Ovary (tissue), 9 donors: ENCODE results near the gene ACBD4. TPM values are rescaled to one million over a fixed set of nuclear protein-coding genes. Genes with fewer than 3 reads are reported as not detected.
A peak's percentile ranks its signal among the peaks of the same experiment; 100 is the strongest.

Source experiments
- DNase-seq, 5 donors: peaks; one replicate each; pipeline ENCODE4 v3.0.0-alpha.2; 2019 to 2020
- H3K27ac ChIP-seq, 2 donors: fragments of 200-600 bp; one replicate each; pipeline versions ENCODE4 v1.5.1 to v1.8.0; 2019 to 2022
- H3K27me3 ChIP-seq: fragments of 200-600 bp; one replicate; pipeline ENCODE4 v1.8.0; 2022
- H3K36me3 ChIP-seq: fragments of 200-600 bp; sonication (generic); one replicate; pipeline ENCODE4 v1.5.1; 2019
- H3K4me1 ChIP-seq: one replicate; pipeline ENCODE4 v1.8.1; 2013; ENCODE audit warnings: mild to moderate bottlenecking, moderate library complexity; ENCODE audit not compliant: insufficient read depth
- H3K4me3 ChIP-seq: fragments of 200-600 bp; sonication (generic); one replicate; pipeline ENCODE4 v1.5.1; 2017
- H3K9me3 ChIP-seq, 2 donors: fragments of 200-600 bp in 1 of 2; sonication (generic) in 1 of 2; one replicate each; pipeline versions ENCODE4 v1.5.1 to v1.8.1; 2013 to 2019; ENCODE audit warnings: mild to moderate bottlenecking in 1 of 2, moderate library complexity in 1 of 2
- EP300 ChIP-seq: sonication (generic); formaldehyde crosslinking; IDR thresholded peaks from one replicate; pipeline ENCODE4 v1.6.1; 2017; ENCODE audit warnings: antibody characterized with exemption
- POLR2A ChIP-seq: fragments of 450-650 bp; IDR thresholded peaks from one replicate; pipeline ENCODE4 v1.6.1; 2017; ENCODE audit warnings: antibody characterized with exemption, mild to moderate bottlenecking, moderate library complexity
- WGBS, 3 donors: extraction: QIAGEN DNeasy Blood & Tissue Kit in 1 of 3; methylation state at CpG; one replicate each; pipeline versions ENCODE4 v1.1.5 to v1.1.7; 2013 to 2017; 5-methylcytosine and 5-hydroxymethylcytosine counted together
- intact Hi-C, 4 donors: fragments of 100-400 bp; cut with DNase I; formaldehyde crosslinking; loops; one replicate each; pipeline versions ENCODE4 v1.11.0 to v1.15.1; 2022 to 2023
- polyA plus RNA-seq, 2 donors: library from polyadenylated mRNA; stranded (reverse); fragments of 200-250 nt in 1 of 2; fragments of 350-450 nt in 1 of 2; fragmentation: Illumina TruSeq in 1 of 2; extraction: RNeasy Lipid Tissue Mini Kit (QIAGEN cat#74804) in 1 of 2; gene quantifications; one replicate each; pipeline ENCODE4 v1.2.3, GENCODE V29; 2013 to 2014
- total RNA-seq, 7 donors: library from RNA; depleted of rRNA in 2 of 7; stranded (reverse); fragments of >200 nt in 2 of 7; fragmentation: NEBNext Ultra II Directional in 3 of 7; extraction: Animal tissue kit (Norgen Biotek cat#: 25700) in 3 of 7; gene quantifications; one replicate each; pipeline versions ENCODE4 v1.1.0 to v1.2.4, GENCODE V29; 2016 to 2023
- TF ChIP-seq, protein P1 (sequence below), 3 donors: fragments of 450-650 bp in 2 of 3; fragments of 200-600 bp in 1 of 3; IDR thresholded peaks; one replicate each; pipeline versions ENCODE4 v1.5.1 to v1.8.0; 2016 to 2022; ENCODE audit warnings: antibody characterized with exemption in 3 of 3, mild to moderate bottlenecking in 1 of 3
- donor health status: DM: no; HTN: no; CAD: no; lungs with moderate emphysema.
- donor health status: DM: no; HTN: no; CAD: no.
- donor health status: Bipolar disorder and iron deficiency.
- donor health status: DM: yes; HTN: yes; CAD: no.
- donor health status: DM: no; HTN: no; CAD: no.
- donor health status: DM: yes; HTN: yes; CAD: no.

Gene ACBD4
- total and polyA plus RNA-seq, 9 donors = 11.0 to 24.5 (median 18.5) TPM

DNA sequence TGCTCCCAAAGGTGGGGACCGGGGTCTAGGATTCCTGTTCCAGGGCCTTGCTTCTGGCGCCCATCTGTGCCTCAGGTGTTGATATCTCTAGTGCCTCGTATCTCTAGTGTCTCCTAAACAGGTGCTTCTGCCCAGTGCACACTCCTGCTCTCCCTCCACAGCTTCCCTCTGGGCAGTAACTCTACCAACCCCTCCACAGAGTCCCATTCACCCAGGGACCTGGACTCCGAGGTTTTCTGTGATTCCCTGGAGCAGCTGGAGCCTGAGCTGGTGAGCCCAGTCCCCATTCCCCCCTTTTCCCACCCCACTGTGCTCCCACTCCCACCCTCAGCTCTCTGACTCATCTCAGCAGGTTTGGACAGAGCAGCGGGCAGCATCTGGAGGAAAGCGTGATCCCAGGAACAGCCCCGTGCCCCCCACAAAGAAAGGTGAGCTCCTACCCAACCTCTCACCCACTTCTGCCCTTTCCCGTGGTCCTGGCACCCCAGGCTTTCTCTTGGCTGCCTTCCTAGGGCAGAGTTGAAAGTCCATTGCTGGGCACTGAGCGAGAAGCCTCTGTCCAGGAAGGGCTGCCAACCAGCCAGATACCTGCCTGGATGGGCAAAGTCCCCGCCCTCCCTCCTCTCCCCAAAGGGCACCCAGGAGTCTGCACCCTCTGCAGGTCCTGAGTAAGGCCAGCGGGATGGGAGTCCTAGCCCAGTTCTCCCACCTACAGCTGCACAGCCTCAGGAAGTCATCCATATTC lies 2.2 kb downstream of the ACBD4 start:
- H3K9me3 ChIP-seq = no peaks in the 10 kb centered on the region
- no peak overlapping the region for H3K4me3 ChIP-seq
- no peak overlapping the region for H3K27ac ChIP-seq
- TF ChIP-seq, protein P1, sequence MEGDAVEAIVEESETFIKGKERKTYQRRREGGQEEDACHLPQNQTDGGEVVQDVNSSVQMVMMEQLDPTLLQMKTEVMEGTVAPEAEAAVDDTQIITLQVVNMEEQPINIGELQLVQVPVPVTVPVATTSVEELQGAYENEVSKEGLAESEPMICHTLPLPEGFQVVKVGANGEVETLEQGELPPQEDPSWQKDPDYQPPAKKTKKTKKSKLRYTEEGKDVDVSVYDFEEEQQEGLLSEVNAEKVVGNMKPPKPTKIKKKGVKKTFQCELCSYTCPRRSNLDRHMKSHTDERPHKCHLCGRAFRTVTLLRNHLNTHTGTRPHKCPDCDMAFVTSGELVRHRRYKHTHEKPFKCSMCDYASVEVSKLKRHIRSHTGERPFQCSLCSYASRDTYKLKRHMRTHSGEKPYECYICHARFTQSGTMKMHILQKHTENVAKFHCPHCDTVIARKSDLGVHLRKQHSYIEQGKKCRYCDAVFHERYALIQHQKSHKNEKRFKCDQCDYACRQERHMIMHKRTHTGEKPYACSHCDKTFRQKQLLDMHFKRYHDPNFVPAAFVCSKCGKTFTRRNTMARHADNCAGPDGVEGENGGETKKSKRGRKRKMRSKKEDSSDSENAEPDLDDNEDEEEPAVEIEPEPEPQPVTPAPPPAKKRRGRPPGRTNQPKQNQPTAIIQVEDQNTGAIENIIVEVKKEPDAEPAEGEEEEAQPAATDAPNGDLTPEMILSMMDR (IDR thresholded peaks at IDR 0.05) = no peak
- TF ChIP-seq POLR2A (no peak), EP300 (no peak)
- H3K36me3 ChIP-seq = no peaks in the 10 kb centered on the region
- peak in 2 of 5 donors; percentile 31 to 41 for DNase-seq
- H3K27me3 ChIP-seq = no peaks in the 10 kb centered on the region
- WGBS, 3 donors = 78 to 87% (median 82%) methylated on average over 10 to 11 of the region's 11 CpGs
- intact Hi-C loops = loop anchor here in 3 of 4 donors (2.0 to 10.0 kb wide), 3 partner anchors 60 to 177 kb away; partner anchors contain the start of gene MAP3K14 (in 1 of the 3)
- H3K4me1 ChIP-seq = no peaks in the 10 kb centered on the region

DNA sequence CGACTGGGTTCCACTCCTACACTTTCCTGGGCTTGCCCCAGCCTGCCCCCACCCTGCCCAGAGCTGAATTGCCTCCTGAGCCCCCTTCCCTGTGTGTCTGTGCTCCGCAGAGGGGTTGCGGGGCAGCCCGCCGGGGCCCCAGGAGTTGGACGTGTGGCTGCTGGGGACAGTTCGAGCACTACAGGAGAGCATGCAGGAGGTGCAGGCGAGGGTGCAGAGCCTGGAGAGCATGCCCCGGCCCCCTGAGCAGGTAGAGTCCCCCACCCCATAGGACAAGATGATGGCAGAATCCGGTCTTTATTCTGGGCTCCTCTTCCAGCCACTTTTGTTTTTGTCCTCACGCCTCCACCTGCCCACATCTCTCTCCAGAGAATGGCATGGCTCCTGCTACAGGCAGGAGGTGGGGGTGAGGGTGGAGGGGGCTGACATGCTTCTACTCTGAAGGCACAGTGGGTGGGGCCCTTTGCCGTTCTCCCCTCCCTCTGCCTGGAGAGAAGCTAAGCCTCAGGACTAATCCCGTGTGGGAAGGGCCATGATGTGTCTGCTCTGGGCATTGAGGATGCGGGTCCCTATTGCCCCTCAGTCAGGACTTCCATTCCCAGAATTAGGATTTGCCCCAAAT lies 3.5 kb downstream of the ACBD4 start:
- Histone ChIP-seq H3K9me3 (no peaks in the 10 kb centered on the region), H3K27ac (no peak overlapping the region), H3K36me3 (no peaks in the 10 kb centered on the region), H3K4me1 (no peaks in the 10 kb centered on the region), H3K27me3 (no peaks in the 10 kb centered on the region), H3K4me3 (no peak overlapping the region)
- DNase-seq = peak in 2 of 5 donors; percentile 29 to 30
- TF ChIP-seq, protein P1 (IDR thresholded peaks at IDR 0.05) = no peak
- TF ChIP-seq EP300 = no peak
- TF ChIP-seq POLR2A = no peak
- 83 to 86% (median 84%) methylated on average over 14 of the region's 14 CpGs for WGBS, 3 donors
- intact Hi-C loops = loop anchor here in 2 of 4 donors (5.0 to 10.0 kb wide), 2 partner anchors 58 to 176 kb away; partner anchors contain the start of gene MAP3K14 (in 1 of the 2)

DNA sequence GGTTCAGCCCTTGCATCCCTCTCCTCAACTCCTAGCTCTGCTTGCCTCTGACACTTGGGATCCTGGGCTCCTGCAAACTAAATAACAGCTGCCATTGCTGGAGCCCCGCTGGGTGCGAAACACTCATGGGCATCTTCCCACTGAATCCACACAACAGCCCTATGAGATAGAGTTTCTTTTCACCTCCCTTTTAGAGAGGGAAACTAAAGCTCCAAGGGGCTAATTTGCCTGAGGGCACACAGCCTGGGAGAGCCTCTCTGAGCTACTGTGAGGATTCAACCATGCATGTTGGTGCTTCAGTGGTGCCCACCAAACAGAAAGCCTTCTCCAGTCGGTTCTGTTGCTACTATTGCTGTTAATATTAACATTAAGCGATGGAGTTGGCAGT lies 4.0 kb downstream of the ACBD4 start:
- no peak overlapping the region for H3K27ac ChIP-seq
- H3K36me3 ChIP-seq = no peaks in the 10 kb centered on the region
- TF ChIP-seq, protein P1 (IDR thresholded peaks at IDR 0.05) = no peak
- TF ChIP-seq POLR2A (no peak), EP300 (no peak)
- 73 to 84% (median 75%) methylated on average over 4 of the region's 4 CpGs for WGBS, 3 donors
- no peak overlapping the region for H3K4me3 ChIP-seq
- intact Hi-C loops = loop anchor here in 2 of 4 donors (5.0 to 10.0 kb wide), 2 partner anchors 58 to 175 kb away; partner anchors contain the start of gene MAP3K14 (in 1 of the 2)
- peak in 1 of 5 donors; percentile 13 for DNase-seq
- no peaks in the 10 kb centered on the region for H3K27me3 ChIP-seq
- no peaks in the 10 kb centered on the region for H3K4me1 ChIP-seq
- no peaks in the 10 kb centered on the region for H3K9me3 ChIP-seq

DNA sequence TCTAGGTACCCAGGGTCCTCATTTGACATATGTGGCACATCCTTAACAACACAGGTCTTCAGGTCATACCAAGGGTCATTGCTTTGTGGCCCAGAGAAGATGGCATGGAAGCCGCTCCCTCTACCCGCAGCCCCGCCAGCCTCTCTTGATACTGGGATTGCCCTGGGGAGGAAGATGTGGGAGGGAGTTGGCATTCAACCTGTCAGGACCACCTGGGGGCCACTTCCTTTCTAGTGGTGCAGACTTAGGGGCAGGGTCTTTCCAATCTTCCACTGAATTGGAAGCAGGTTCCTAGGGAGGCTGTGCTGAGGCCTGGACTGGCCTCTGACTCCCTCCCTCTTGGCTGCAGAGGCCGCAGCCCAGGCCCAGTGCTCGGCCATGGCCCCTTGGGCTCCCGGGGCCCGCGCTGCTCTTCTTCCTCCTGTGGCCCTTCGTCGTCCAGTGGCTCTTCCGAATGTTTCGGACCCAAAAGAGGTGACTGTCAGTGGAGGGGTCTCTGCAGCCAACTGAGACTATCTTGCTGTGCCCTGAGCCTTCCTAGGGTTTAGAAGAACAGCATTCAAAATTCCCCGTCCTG lies 7.7 kb downstream of the ACBD4 start:
- TF ChIP-seq, protein P1 (IDR thresholded peaks at IDR 0.05) = no peak
- TF ChIP-seq POLR2A = no peak
- TF ChIP-seq EP300 = no peak
- DNase-seq = peak in 2 of 5 donors; percentile 20 to 48
- Histone ChIP-seq H3K27me3 (no peaks in the 10 kb centered on the region), H3K36me3 (no peaks in the 10 kb centered on the region), H3K27ac (peak overlapping the region; percentile 89 to 98), H3K4me1 (peaks cover 9% of the 10 kb centered on the region), H3K9me3 (no peaks in the 10 kb centered on the region), H3K4me3 (peak overlapping the region; percentile 47)
- intact Hi-C loops = no loop called here
- 72 to 76% (median 76%) methylated on average over 13 of the region's 13 CpGs for WGBS, 3 donors
